PFSK-1 (cell line): Measurements from ENCODE around the gene PPP1R7.
A peak's percentile ranks its signal among the peaks of the same experiment; 100 is the strongest.

ENCODE experiments used
- FOXP2 ChIP-seq: optimal IDR thresholded peaks from 2 replicates; pipeline ENCODE3; 2011; ENCODE audit warnings: borderline replicate concordance, control low read depth, inconsistent platforms; ENCODE audit not compliant: insufficient read depth; ENCODE audit errors: extremely low read length, extremely low read depth
- POLR2AphosphoS5 ChIP-seq: IDR thresholded peaks from 2 replicates; pipeline ENCODE4 v1.6.1; 2012; ENCODE audit warnings: low read depth, mild to moderate bottlenecking, control low read depth, low read length, moderate library complexity
- REST ChIP-seq, 2 experiments: IDR thresholded peaks; 2 replicates each; pipeline versions ENCODE4 v1.6.1 to v1.8.0; 2011 to 2012; ENCODE audit warnings: low read depth in 2 of 2, low read length in 2 of 2, control low read depth in 1 of 2, inconsistent platforms in 1 of 2, mild to moderate bottlenecking in 1 of 2, moderate library complexity in 1 of 2; ENCODE audit not compliant: insufficient read depth in 1 of 2
- SIN3A ChIP-seq: IDR thresholded peaks from 2 replicates; pipeline ENCODE4 v1.6.1; 2012; ENCODE audit warnings: mild to moderate bottlenecking, low read length, moderate library complexity, borderline replicate concordance; ENCODE audit not compliant: insufficient read depth
- TAF1 ChIP-seq: IDR thresholded peaks from 2 replicates; pipeline ENCODE4 v1.6.1; 2012; ENCODE audit warnings: low read length, control low read depth, borderline replicate concordance; ENCODE audit not compliant: insufficient read depth

PPP1R7 gene

DNA sequence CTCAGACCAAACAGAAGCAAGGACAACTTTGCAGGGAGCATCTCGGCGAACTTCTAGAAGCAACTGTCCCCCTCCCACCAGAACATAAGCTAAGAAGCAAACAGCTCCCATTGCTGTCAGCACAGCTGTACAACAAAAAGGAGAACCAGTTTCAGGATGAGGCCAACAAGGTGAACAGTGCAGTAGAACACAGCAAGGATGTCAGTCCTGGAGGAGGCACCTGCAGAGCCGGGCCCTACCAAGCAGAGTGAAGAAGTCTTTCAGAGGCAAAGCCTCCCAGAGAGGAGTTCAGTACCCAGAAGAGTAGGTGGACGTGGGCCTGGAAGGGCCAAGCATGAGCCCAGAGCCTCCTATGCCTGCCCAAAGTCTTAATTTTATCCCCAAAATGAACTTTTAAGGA lies 2.0 kb upstream of the PPP1R7 start:
- TF ChIP-seq POLR2AphosphoS5 (no peak), REST (IDR thresholded peaks at IDR 0.05; ENCODE audit: insufficient read depth in 1 of 2, low read depth in 2 of 2, low read length in 2 of 2) (no peak), TAF1 (no peak), SIN3A (no peak), FOXP2 (no peak)

GRCh38 chr2:241148891-241149674 lies 1.2 kb upstream of the PPP1R7 start, which contains the start of gene PASK:
Gene PASK (minus strand): TSS chr2:241149472. CDS start chr2:241143032, 6,440 bp downstream.
- peak; percentile 57; the same call in 1 of the 2 replicates for TF ChIP-seq SIN3A
- no peak for TF ChIP-seq TAF1
- peak; percentile 33 for TF ChIP-seq FOXP2

DNA sequence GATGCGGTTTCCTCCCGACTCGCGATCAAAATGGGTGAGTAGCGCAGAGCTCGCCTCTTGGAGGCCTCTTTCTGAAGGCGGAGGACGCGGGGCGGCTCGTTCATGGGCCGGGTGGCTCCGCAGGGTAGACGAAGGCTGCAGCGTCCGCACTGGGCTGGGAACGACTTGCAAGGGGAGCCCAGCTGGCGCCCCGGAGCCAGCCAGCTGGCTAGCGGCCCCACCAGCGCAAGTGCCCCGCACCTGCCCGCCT lies 667 bp upstream of the PPP1R7 start:
- TF ChIP-seq POLR2AphosphoS5 (no peak), REST (IDR thresholded peaks at IDR 0.05; ENCODE audit: insufficient read depth in 1 of 2, low read depth in 2 of 2, low read length in 2 of 2) (no peak), SIN3A (no peak), TAF1 (no peak), FOXP2 (no peak)

GRCh38 chr2:241150660-241151530 lies 628 bp downstream of the PPP1R7 start:
- no peak; the same call in 1 of the 2 replicates for TF ChIP-seq TAF1
- TF ChIP-seq REST (IDR thresholded peaks at IDR 0.05; ENCODE audit: insufficient read depth in 1 of 2, low read depth in 2 of 2, low read length in 2 of 2), result no peak

- TF ChIP-seq SIN3A (no peak), TAF1 (no peak), REST (IDR thresholded peaks at IDR 0.05; ENCODE audit: insufficient read depth in 1 of 2, low read depth in 2 of 2, low read length in 2 of 2) (no peak), POLR2AphosphoS5 (no peak), FOXP2 (no peak)
Measured at GRCh38 chr2:241151934-241152660, 1.8 kb downstream of the PPP1R7 start.
